Stimulated activated naive CD8-positive, alpha-beta T cell treated with anti-CD3 and anti-CD28 coated beads, Interleukin-15, amount 100 ng/mL, for 72 hours (primary cell): ENCODE data around the gene LPAR5.
A peak's percentile ranks its signal among the peaks of the same experiment; 100 is the strongest.

Experiments used
- ATAC-seq: fragments of 150-1000 bp; cut with Tn5 transposase; 2 replicates; pipeline ENCODE4 v1.10.0; 2021; ENCODE audit warnings: mild to moderate bottlenecking, moderate library complexity
- DNase-seq, 2 donors: peaks; one replicate each; pipeline ENCODE4 v3.0.0; 2021 to 2022
- H3K27ac Mint-ChIP-seq, 2 donors: one replicate each; pipeline ENCODE4 v1.8.0; 2022; ENCODE audit warnings: mild to moderate bottlenecking in 2 of 2, mixed read lengths in 2 of 2, moderate library complexity in 2 of 2
- H3K27me3 Mint-ChIP-seq: one replicate; pipeline ENCODE4 v1.8.0; 2022; ENCODE audit warnings: mixed read lengths
- H3K4me1 Mint-ChIP-seq: one replicate; pipeline ENCODE4 v1.8.0; 2022; ENCODE audit warnings: mild to moderate bottlenecking, mixed read lengths
- H3K4me3 Mint-ChIP-seq, 2 donors: one replicate each; pipeline ENCODE4 v1.8.0; 2022; ENCODE audit warnings: mild to moderate bottlenecking in 2 of 2, mixed read lengths in 2 of 2, moderate library complexity in 1 of 2
- H3K9me3 Mint-ChIP-seq, 2 donors: one replicate each; pipeline ENCODE4 v1.8.0; 2022; ENCODE audit warnings: mixed read lengths in 2 of 2

The LPAR5 gene

GRCh38 chr12:6620137-6620884 lies 15.4 kb downstream of the LPAR5 start:
- Mint-ChIP-seq H3K27ac (peak overlapping the region in 1 of 2 donors; percentile 90), H3K4me3 (peak overlapping the region; percentile 49 to 62), H3K4me1 (peaks cover 23% of the 10 kb centered on the region), H3K9me3 (no peaks in the 10 kb centered on the region), H3K27me3 (no peaks in the 10 kb centered on the region)
- DNase-seq, result peak; percentile 57
- peak; percentile 81 for ATAC-seq

- Mint-ChIP-seq H3K9me3 (no peaks in the 10 kb centered on the region), H3K27ac (no peak overlapping the region), H3K4me3 (no peak overlapping the region), H3K27me3 (no peaks in the 10 kb centered on the region), H3K4me1 (peaks cover 36% of the 10 kb centered on the region)
- ATAC-seq (no peak), DNase-seq (no peak)
These were observed 17.1 kb downstream of the LPAR5 start for GRCh38 chr12:6618483-6619225.

GRCh38 chr12:6615802-6616201 lies 20.0 kb downstream of the LPAR5 start:
- H3K9me3 Mint-ChIP-seq, result no peaks in the 10 kb centered on the region
- peaks cover 53% of the 10 kb centered on the region for H3K4me1 Mint-ChIP-seq
- ATAC-seq (no peak), DNase-seq (no peak)
- H3K4me3 Mint-ChIP-seq, result no peak overlapping the region
- H3K27ac Mint-ChIP-seq, result no peak overlapping the region
- no peaks in the 10 kb centered on the region for H3K27me3 Mint-ChIP-seq

- H3K9me3 Mint-ChIP-seq, result no peaks in the 10 kb centered on the region
These were observed 21.1 kb downstream of the LPAR5 start for GRCh38 chr12:6614513-6615172.

GRCh38 chr12:6613776-6614512 lies 21.8 kb downstream of the LPAR5 start:
- Mint-ChIP-seq H3K27ac (no peak overlapping the region), H3K9me3 (no peaks in the 10 kb centered on the region), H3K27me3 (no peaks in the 10 kb centered on the region), H3K4me3 (peak overlapping the region in 1 of 2 donors; percentile 31), H3K4me1 (peaks cover 54% of the 10 kb centered on the region)
- ATAC-seq (peak; percentile 56), DNase-seq (peak; percentile 48 to 49)

More at GRCh38 chr12:6614513-6615172, 21.1 kb downstream of the LPAR5 start:
- H3K4me1 Mint-ChIP-seq, result peaks cover 52% of the 10 kb centered on the region
- no peak overlapping the region for H3K27ac Mint-ChIP-seq
- no peak overlapping the region for H3K4me3 Mint-ChIP-seq
- H3K27me3 Mint-ChIP-seq, result no peaks in the 10 kb centered on the region
- DNase-seq (no peak), ATAC-seq (no peak)

GRCh38 chr12:6613015-6613775 lies 22.6 kb downstream of the LPAR5 start:
- Mint-ChIP-seq H3K9me3 (no peaks in the 10 kb centered on the region), H3K27me3 (no peaks in the 10 kb centered on the region), H3K4me1 (peaks cover 54% of the 10 kb centered on the region), H3K4me3 (no peak overlapping the region), H3K27ac (peak overlapping the region in 1 of 2 donors; percentile 45)
- DNase-seq (no peak), ATAC-seq (peak; percentile 7)

GRCh38 chr12:6612652-6613014 lies 23.1 kb downstream of the LPAR5 start:
- Mint-ChIP-seq H3K27me3 (no peaks in the 10 kb centered on the region), H3K4me1 (peaks cover 54% of the 10 kb centered on the region), H3K9me3 (no peaks in the 10 kb centered on the region), H3K27ac (no peak overlapping the region), H3K4me3 (peak overlapping the region; percentile 12 to 22)
- ATAC-seq, result no peak
- no peak for DNase-seq

- H3K27me3 Mint-ChIP-seq, result no peaks in the 10 kb centered on the region
- no peak for ATAC-seq
- peak overlapping the region in 1 of 2 donors; percentile 35 for H3K27ac Mint-ChIP-seq
- peaks cover 54% of the 10 kb centered on the region for H3K4me1 Mint-ChIP-seq
- H3K4me3 Mint-ChIP-seq, result peak overlapping the region; percentile 12 to 22
- H3K9me3 Mint-ChIP-seq, result no peaks in the 10 kb centered on the region
- no peak for DNase-seq
These were observed 23.5 kb downstream of the LPAR5 start for GRCh38 chr12:6612247-6612646.

- peak; percentile 59 to 64 for DNase-seq
These were observed 27.0 kb downstream of the LPAR5 start for GRCh38 chr12:6608592-6609281.

GRCh38 chr12:6607751-6608591 lies 27.8 kb downstream of the LPAR5 start:
- H3K4me3 Mint-ChIP-seq, result no peak overlapping the region
- peaks cover 63% of the 10 kb centered on the region for H3K4me1 Mint-ChIP-seq
- ATAC-seq (peak; percentile 74), DNase-seq (peak; percentile 77 to 80)
- H3K27me3 Mint-ChIP-seq, result no peaks in the 10 kb centered on the region
- H3K27ac Mint-ChIP-seq, result no peak overlapping the region
- H3K9me3 Mint-ChIP-seq, result no peaks in the 10 kb centered on the region

More at GRCh38 chr12:6608592-6609281, 27.0 kb downstream of the LPAR5 start:
- ATAC-seq, result peak; percentile 38
- H3K4me3 Mint-ChIP-seq, result no peak overlapping the region
- no peaks in the 10 kb centered on the region for H3K27me3 Mint-ChIP-seq
- H3K9me3 Mint-ChIP-seq, result no peaks in the 10 kb centered on the region
- no peak overlapping the region for H3K27ac Mint-ChIP-seq
- peaks cover 63% of the 10 kb centered on the region for H3K4me1 Mint-ChIP-seq

GRCh38 chr12:6606331-6607131 lies 29.2 kb downstream of the LPAR5 start:
- ATAC-seq (peak; percentile 45), DNase-seq (peak; percentile 46 to 60)
- H3K27ac Mint-ChIP-seq, result peak overlapping the region; percentile 63 to 79
- H3K27me3 Mint-ChIP-seq, result no peaks in the 10 kb centered on the region
- peaks cover 63% of the 10 kb centered on the region for H3K4me1 Mint-ChIP-seq
- H3K4me3 Mint-ChIP-seq, result no peak overlapping the region
- no peaks in the 10 kb centered on the region for H3K9me3 Mint-ChIP-seq

GRCh38 chr12:6605421-6606330 lies 30.1 kb downstream of the LPAR5 start:
- ATAC-seq (peak; percentile 47), DNase-seq (peak in 1 of 2 donors; percentile 57)
- no peaks in the 10 kb centered on the region for H3K27me3 Mint-ChIP-seq
- no peak overlapping the region for H3K4me3 Mint-ChIP-seq
- H3K27ac Mint-ChIP-seq, result peak overlapping the region; percentile 79 to 92
- H3K4me1 Mint-ChIP-seq, result peaks cover 60% of the 10 kb centered on the region
- no peaks in the 10 kb centered on the region for H3K9me3 Mint-ChIP-seq
